GM12864 (cell line): ENCODE results near the gene SIRPA.

Experiments used
- DNase-seq: peaks from one replicate; pipeline ENCODE4 v3.0.0-alpha.2; 2011; ENCODE audit warnings: low read depth
- H3K4me3 ChIP-seq: 2 replicates; pipeline ENCODE4 v1.5.1; 2011; ENCODE audit warnings: mild to moderate bottlenecking, low read depth, low read length, control low read depth
- TF ChIP-seq, protein P1 (sequence below): IDR thresholded peaks from 2 replicates; pipeline ENCODE4 v1.5.1; 2011; ENCODE audit warnings: low read depth, mild to moderate bottlenecking, moderate library complexity, low read length, control low read depth, inconsistent platforms; ENCODE audit errors: missing control alignments

SIRPA gene

DNA sequence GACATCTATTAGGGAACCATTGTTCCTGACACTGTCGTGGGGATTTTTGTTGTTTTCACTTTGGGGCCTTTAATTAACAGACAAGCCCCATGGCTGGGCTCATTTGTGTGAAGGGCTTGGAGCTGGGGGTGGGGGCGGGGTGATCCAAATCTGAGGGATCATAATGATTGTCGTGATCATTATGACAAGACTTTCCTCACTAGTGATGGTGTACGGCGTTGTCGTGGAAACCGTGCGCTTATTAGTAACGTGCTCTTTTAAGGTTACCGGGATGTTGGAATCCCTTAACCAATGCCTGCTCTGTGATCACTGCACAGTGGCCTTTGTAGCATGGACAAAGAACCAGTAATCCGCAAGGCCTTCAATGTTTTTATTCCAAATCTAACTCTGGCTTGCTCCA is 80.1 kb downstream of the SIRPA start:
- no peak overlapping the region for H3K4me3 ChIP-seq
- TF ChIP-seq, protein P1, sequence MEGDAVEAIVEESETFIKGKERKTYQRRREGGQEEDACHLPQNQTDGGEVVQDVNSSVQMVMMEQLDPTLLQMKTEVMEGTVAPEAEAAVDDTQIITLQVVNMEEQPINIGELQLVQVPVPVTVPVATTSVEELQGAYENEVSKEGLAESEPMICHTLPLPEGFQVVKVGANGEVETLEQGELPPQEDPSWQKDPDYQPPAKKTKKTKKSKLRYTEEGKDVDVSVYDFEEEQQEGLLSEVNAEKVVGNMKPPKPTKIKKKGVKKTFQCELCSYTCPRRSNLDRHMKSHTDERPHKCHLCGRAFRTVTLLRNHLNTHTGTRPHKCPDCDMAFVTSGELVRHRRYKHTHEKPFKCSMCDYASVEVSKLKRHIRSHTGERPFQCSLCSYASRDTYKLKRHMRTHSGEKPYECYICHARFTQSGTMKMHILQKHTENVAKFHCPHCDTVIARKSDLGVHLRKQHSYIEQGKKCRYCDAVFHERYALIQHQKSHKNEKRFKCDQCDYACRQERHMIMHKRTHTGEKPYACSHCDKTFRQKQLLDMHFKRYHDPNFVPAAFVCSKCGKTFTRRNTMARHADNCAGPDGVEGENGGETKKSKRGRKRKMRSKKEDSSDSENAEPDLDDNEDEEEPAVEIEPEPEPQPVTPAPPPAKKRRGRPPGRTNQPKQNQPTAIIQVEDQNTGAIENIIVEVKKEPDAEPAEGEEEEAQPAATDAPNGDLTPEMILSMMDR, result no peak
- no peak for DNase-seq

DNA sequence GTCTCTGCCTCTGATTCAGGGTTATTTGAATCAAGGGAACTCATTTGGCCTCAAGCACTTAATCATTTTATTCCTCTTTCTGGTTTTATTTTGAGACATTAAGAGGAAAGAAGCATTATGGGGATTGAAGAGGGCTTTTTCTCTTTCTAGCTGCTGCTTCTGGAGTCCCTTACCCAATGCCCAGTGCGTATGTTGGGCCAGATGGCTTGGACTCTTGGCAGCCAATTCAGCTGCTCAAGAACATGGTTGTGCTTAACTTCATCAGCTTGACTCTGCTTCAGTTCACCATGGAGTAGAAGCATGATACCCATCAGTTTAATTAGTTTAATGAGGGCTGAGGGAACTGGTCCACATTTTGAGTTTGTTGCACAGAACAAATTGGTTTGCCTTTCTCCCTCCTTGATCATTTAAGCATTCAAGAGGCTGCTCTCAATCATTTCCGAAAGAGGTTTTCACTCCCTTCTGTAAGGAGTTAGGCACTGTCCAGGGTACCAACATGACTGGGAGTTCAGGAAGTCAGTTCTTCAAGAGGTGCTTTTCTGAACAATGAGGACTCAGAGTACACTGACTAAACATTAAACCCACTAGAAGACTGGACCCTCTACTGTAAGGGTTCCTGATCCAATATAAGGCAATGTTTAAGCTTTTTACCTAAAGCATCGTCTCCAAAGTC is 84.0 kb downstream of the SIRPA start:
- no peak overlapping the region for H3K4me3 ChIP-seq
- TF ChIP-seq, protein P1, result no peak
- no peak for DNase-seq

DNA sequence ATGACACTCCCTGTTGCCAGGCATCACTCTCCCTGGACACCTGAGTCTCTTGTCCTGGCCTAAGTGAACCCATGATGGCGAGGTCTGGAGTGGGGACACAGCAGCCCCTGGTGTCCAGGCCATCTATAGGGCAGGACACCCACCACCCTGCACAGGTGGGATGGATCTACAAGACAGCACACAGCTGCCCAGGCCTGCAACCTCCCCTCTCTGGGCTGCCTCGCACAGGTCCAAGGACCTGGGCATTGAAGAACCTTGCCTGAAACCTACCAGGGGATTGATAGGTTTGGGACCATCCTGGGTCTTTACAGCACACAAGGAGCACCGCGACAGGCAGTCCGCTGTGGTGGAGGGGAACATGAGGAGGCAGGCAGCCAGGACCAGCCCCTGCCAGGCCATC is 87.5 kb downstream of the SIRPA start:
- TF ChIP-seq, protein P1, result no peak
- no peak overlapping the region for H3K4me3 ChIP-seq
- DNase-seq, result no peak

DNA sequence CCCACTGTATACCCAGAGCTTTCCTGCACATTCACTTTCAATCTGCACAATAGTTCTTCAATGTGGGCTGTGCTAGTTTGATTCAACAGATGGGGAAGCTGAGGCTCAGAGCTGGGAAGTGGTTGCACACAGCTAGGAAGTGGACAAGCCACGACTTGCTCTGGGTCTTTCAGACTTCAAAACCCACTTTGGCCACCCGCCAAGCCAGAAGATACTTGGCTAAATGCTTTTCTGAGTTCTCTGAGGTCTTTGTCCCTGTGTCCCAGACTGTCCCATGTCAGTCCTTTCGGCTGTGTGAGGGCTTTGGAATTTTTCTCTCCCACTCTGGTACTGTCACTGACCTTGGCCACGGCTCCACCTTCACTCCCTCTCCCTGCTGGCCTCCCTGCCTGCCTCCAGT is 88.1 kb downstream of the SIRPA start:
- no peak for DNase-seq
- TF ChIP-seq, protein P1, result no peak
- no peak overlapping the region for H3K4me3 ChIP-seq

DNA sequence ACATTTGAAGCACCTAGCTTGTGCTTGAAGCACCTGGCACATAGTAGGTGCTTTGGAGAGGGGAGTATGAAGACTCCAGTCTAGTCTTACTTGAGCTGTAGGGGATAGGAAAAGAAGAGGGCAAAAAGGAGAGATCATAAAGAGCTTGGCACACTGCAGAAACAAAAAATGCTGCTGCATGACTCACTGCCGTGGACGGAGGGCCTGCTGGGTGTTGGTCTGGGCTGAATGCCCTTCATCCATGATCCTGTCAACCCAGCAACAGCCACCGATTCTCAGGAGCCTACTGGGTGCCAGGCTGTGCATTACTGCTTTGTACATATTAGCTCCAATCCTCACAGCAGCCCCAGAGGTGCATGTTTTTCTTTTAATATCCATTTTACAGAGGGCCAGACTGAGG is 92.6 kb downstream of the SIRPA start:
- DNase-seq, result no peak
- H3K4me3 ChIP-seq, result no peak overlapping the region
- TF ChIP-seq, protein P1, result no peak
